HL-60 (cell line): ENCODE results near the gene INCENP.

Experiments
- DNase-seq, 2 experiments: peaks; one replicate each; pipeline ENCODE4 v3.0.0-alpha.2; 2010 to 2020; ENCODE audit warnings: low read depth in 1 of 2, low spot score in 1 of 2
- H3K27ac ChIP-seq: fragments of 250-450 bp; sonication (Bioruptor Pico); replicated peaks from 2 replicates; pipeline ENCODE4 v1.5.1; 2020; ENCODE audit warnings: mild to moderate bottlenecking, moderate library complexity
- H3K27me3 ChIP-seq: fragments of 250-450 bp; sonication (Bioruptor Pico); 2 replicates; pipeline ENCODE4 v1.5.1; 2021; ENCODE audit warnings: mild to moderate bottlenecking, moderate library complexity; ENCODE audit not compliant: insufficient read depth, poor library complexity, severe bottlenecking
- H3K4me3 ChIP-seq: replicated peaks from 2 replicates; pipeline ENCODE4 v1.5.1; 2011; ENCODE audit warnings: mild to moderate bottlenecking, control low read depth, low read length; ENCODE audit not compliant: insufficient read depth
- CTCF ChIP-seq: IDR thresholded peaks from one replicate; pipeline ENCODE4 v1.5.1; 2011; ENCODE audit warnings: low read length, control low read depth, inconsistent platforms; ENCODE audit not compliant: insufficient read depth
- GABPA ChIP-seq: IDR thresholded peaks from 2 replicates; pipeline ENCODE4 v1.6.1; 2012; ENCODE audit warnings: low read depth
- POLR2AphosphoS5 ChIP-seq: IDR thresholded peaks from 2 replicates; pipeline ENCODE4 v1.6.1; 2012; ENCODE audit warnings: low read depth
- REST ChIP-seq: IDR thresholded peaks from 2 replicates; pipeline ENCODE4 v1.6.1; 2012; ENCODE audit warnings: low read depth; ENCODE audit not compliant: insufficient replicate concordance
- SPI1 ChIP-seq: IDR thresholded peaks from 2 replicates; pipeline ENCODE4 v1.6.1; 2012; ENCODE audit warnings: low read depth, mild to moderate bottlenecking, borderline replicate concordance

Gene INCENP

GRCh38 chr11:62115085-62115694 is 8.6 kb upstream of the INCENP start:
- H3K27me3 ChIP-seq, result no peaks in the 10 kb centered on the region
- H3K27ac ChIP-seq, result no peak overlapping the region
- no peak for DNase-seq
- no peak for TF ChIP-seq POLR2AphosphoS5
- no peak for TF ChIP-seq CTCF
- TF ChIP-seq GABPA, result no peak
- TF ChIP-seq REST, result no peak
- H3K4me3 ChIP-seq, result no peak overlapping the region

- Histone ChIP-seq H3K4me3 (no peak overlapping the region), H3K27me3 (no peaks in the 10 kb centered on the region), H3K27ac (no peak overlapping the region)
- TF ChIP-seq CTCF (no peak), POLR2AphosphoS5 (no peak), GABPA (no peak), REST (no peak), SPI1 (no peak)
- DNase-seq, result no peak
Measured at GRCh38 chr11:62116451-62116850, 7.4 kb upstream of the INCENP start.

- Histone ChIP-seq H3K4me3 (no peak overlapping the region), H3K27ac (no peak overlapping the region), H3K27me3 (no peaks in the 10 kb centered on the region)
- TF ChIP-seq GABPA, result no peak
- TF ChIP-seq SPI1, result no peak
- no peak for TF ChIP-seq POLR2AphosphoS5
- no peak for TF ChIP-seq REST
- no peak for TF ChIP-seq CTCF
- DNase-seq, result no peak
Measured at GRCh38 chr11:62119569-62119968, 4.2 kb upstream of the INCENP start.
